Measurements from ENCODE around the gene SNN.

Gene SNN

DNA sequence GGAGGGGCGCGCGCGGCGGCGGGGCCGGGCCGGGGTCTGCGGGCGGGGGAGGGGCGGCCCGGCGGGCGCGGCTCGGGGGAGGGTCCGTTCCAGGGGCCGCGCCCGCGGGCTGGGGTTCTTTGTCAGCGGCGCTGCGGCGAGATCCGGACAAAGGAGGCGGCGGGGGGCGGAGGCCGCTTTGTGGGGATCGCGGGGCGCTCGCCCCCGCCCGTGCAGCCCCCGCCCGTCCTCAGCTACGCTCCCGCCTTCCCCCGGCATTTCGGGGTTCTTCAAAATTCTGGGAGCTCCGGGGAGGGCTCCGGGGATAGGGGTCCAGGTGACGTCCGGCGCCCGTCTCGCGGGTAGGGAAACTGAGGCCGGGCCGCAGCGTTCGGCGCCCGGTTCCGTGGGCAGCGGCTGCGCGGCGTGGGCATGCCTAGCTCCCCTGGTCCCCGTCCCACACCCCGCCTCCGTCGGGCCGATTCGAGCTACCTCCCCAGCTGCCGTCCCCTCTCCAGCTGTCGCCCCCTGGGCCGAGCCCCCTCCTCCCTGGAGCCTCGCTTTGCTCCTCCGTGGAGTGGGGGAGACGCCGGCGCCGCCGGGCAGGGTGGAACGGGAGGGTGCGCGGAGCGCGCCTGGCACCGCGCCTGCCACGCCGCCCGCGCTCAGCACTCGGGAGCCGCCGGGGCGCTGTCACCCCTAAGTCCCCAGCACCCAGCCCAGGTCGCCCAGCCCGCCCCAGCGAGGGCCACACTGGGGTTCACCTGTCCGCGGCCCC is 546 bp downstream of the SNN start:
- Histone ChIP-seq H3K27me3 (ENCODE audit: insufficient read depth, poor library complexity, severe bottlenecking) (no peaks in the 10 kb centered on the region), H3K4me3 (replicated peaks; ENCODE audit: insufficient read depth, low read length) (peak overlapping the region; percentile 73), H3K27ac (replicated peaks) (0 out of 2 replicates have a peak overlapping the region, but pooled peaks have one; percentile 3)
- DNase-seq (ENCODE audit: low read depth in 1 of 2, low spot score in 1 of 2), result no peak
- TF ChIP-seq GABPA (IDR thresholded peaks at IDR 0.05; ENCODE audit: low read depth), result no peak
- TF ChIP-seq SPI1 (IDR thresholded peaks at IDR 0.05; ENCODE audit: borderline replicate concordance, low read depth), result no peak
- TF ChIP-seq, protein P1, sequence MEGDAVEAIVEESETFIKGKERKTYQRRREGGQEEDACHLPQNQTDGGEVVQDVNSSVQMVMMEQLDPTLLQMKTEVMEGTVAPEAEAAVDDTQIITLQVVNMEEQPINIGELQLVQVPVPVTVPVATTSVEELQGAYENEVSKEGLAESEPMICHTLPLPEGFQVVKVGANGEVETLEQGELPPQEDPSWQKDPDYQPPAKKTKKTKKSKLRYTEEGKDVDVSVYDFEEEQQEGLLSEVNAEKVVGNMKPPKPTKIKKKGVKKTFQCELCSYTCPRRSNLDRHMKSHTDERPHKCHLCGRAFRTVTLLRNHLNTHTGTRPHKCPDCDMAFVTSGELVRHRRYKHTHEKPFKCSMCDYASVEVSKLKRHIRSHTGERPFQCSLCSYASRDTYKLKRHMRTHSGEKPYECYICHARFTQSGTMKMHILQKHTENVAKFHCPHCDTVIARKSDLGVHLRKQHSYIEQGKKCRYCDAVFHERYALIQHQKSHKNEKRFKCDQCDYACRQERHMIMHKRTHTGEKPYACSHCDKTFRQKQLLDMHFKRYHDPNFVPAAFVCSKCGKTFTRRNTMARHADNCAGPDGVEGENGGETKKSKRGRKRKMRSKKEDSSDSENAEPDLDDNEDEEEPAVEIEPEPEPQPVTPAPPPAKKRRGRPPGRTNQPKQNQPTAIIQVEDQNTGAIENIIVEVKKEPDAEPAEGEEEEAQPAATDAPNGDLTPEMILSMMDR (IDR thresholded peaks at IDR 0.05; ENCODE audit: insufficient read depth, low read length), result no peak
- TF ChIP-seq, protein P2, sequence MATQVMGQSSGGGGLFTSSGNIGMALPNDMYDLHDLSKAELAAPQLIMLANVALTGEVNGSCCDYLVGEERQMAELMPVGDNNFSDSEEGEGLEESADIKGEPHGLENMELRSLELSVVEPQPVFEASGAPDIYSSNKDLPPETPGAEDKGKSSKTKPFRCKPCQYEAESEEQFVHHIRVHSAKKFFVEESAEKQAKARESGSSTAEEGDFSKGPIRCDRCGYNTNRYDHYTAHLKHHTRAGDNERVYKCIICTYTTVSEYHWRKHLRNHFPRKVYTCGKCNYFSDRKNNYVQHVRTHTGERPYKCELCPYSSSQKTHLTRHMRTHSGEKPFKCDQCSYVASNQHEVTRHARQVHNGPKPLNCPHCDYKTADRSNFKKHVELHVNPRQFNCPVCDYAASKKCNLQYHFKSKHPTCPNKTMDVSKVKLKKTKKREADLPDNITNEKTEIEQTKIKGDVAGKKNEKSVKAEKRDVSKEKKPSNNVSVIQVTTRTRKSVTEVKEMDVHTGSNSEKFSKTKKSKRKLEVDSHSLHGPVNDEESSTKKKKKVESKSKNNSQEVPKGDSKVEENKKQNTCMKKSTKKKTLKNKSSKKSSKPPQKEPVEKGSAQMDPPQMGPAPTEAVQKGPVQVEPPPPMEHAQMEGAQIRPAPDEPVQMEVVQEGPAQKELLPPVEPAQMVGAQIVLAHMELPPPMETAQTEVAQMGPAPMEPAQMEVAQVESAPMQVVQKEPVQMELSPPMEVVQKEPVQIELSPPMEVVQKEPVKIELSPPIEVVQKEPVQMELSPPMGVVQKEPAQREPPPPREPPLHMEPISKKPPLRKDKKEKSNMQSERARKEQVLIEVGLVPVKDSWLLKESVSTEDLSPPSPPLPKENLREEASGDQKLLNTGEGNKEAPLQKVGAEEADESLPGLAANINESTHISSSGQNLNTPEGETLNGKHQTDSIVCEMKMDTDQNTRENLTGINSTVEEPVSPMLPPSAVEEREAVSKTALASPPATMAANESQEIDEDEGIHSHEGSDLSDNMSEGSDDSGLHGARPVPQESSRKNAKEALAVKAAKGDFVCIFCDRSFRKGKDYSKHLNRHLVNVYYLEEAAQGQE (IDR thresholded peaks at IDR 0.05; ENCODE audit: insufficient replicate concordance, low read depth), result no peak

DNA sequence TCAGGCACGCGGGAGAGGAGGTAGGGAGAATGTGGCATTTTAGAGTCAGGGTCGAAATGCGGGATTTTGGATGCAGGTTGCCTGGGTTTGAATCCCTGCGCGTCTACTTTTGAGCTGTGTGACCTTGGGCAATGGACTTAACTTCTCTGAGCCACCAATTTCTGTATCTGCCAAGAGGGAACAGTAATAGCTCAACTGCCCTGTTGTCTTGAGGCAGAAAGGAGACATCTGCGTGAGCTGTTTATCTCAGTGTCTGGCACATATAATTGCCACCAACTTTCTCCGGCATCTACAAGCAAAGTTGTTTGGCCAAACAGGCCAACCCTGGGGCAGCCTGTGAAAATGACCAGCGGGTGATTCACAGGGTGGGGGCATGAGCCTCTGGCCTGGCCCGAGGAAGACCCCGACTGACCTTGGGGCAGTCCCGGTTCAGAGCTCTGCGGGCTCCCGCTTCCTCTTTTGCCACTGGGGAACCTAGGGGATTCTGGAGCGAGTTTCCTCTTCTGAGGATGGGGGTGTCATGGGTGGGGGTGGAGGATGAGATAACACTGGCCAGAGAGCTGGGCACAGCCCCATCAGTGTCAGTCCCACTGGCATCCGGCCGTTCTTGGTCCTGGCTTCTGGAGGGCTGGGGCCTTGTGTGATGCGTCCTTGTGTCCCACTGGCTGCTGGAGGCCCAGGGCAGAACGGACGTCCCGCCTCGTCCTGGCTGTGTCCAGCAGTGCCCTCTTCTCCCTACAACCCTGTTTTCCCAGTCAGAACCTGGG is 1.3 kb downstream of the SNN start:
- DNase-seq (ENCODE audit: low read depth in 1 of 2, low spot score in 1 of 2), result peak; percentile 41 to 73
- H3K27ac ChIP-seq (replicated peaks), result peak overlapping the region; percentile 2; the same call in 1 of the 2 replicates
- H3K27me3 ChIP-seq (ENCODE audit: insufficient read depth, poor library complexity, severe bottlenecking), result no peaks in the 10 kb centered on the region
- TF ChIP-seq, protein P1 (IDR thresholded peaks at IDR 0.05; ENCODE audit: insufficient read depth, low read length), result no peak
- TF ChIP-seq POLR2AphosphoS5 (IDR thresholded peaks at IDR 0.05; ENCODE audit: low read depth) (no peak), SPI1 (IDR thresholded peaks at IDR 0.05; ENCODE audit: borderline replicate concordance, low read depth) (peak; percentile 94)
- TF ChIP-seq, protein P2 (IDR thresholded peaks at IDR 0.05; ENCODE audit: insufficient replicate concordance, low read depth), result no peak
- peak overlapping the region; percentile 73 for H3K4me3 ChIP-seq (replicated peaks; ENCODE audit: insufficient read depth, low read length)

DNA sequence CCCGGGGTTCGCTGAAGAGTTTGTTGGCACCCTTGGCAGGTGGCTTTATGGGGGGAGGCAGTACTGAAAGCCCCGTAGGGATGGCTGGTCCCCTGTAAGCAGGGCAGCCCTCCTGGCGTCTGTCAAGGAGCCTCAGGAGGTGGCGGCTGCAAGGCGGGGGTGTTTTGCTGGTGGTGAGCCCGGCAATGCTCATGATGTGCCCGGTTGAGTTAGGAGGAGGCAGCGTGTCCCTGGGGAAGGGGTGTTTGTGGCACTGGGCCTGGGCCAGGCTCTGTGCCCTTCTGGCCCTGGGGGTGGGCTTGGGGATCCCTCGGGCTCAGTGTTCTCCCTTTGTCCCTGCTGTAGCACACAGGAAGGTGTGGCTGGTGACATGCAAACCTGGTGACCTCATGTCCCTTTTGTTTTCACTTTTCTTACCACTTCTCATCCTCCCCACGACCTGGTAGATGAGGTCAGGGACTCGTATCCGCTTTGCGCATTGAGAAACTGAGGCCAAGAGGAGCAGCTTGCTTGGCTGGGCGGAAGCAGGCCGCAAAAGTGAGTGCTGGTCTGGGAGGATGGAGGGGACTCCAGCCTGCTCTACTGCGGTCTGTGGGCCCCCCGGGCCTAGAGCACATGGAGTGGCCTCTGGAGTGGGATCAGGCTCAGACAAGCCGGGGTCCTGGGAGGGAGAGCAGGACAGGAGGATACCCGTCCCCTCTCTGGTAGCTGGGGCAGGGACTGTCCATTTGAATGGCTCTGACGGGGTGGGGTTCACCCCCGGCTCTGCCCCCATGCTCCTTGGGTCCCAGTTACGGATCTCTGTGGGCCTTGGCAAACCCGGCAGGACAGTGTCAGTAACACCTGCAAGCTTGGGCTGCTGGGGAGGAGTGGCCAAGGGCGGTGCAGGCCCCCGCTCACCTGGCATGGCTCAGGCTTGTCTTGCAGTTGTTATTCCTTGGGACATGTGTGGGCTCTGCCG is 2.2 kb downstream of the SNN start:
- TF ChIP-seq, protein P1 (IDR thresholded peaks at IDR 0.05; ENCODE audit: insufficient read depth, low read length), result no peak
- no peak for TF ChIP-seq SPI1 (IDR thresholded peaks at IDR 0.05; ENCODE audit: borderline replicate concordance, low read depth)
- Histone ChIP-seq H3K27me3 (ENCODE audit: insufficient read depth, poor library complexity, severe bottlenecking) (no peaks in the 10 kb centered on the region), H3K27ac (replicated peaks) (no peak overlapping the region), H3K4me3 (replicated peaks; ENCODE audit: insufficient read depth, low read length) (no peak overlapping the region)
- DNase-seq (ENCODE audit: low read depth in 1 of 2, low spot score in 1 of 2), result no peak
